Endodermal cell (in vitro differentiated cells): ENCODE data around the gene MAGEB3. TPM values are rescaled to one million over a fixed set of nuclear protein-coding genes. Genes with fewer than 3 reads are reported as not detected.

Source experiments
- DNase-seq: peaks from one replicate; pipeline ENCODE4 v3.0.0-alpha.2; 2017
- H3K27ac ChIP-seq: 2 replicates; pipeline ENCODE4 v1.5.1; 2013; ENCODE audit warnings: mild to moderate bottlenecking, low read depth, low read length, moderate library complexity
- H3K27me3 ChIP-seq: 2 replicates; pipeline ENCODE4 v1.6.1; 2013; ENCODE audit warnings: mild to moderate bottlenecking, low read length, moderate library complexity; ENCODE audit not compliant: insufficient read depth, control insufficient read depth, poor library complexity, severe bottlenecking
- H3K36me3 ChIP-seq: 2 replicates; pipeline ENCODE4 v1.7.0; 2013; ENCODE audit warnings: mild to moderate bottlenecking, low read length, moderate library complexity; ENCODE audit not compliant: control insufficient read depth, insufficient read depth
- H3K4me1 ChIP-seq: one replicate; pipeline ENCODE4 v1.7.0; 2013; ENCODE audit warnings: low read length; ENCODE audit not compliant: control insufficient read depth, insufficient read depth
- H3K4me3 ChIP-seq: 2 replicates; pipeline ENCODE4 v1.5.1; 2013; ENCODE audit warnings: mild to moderate bottlenecking, low read length, moderate library complexity
- H3K9ac ChIP-seq: 2 replicates; pipeline ENCODE4 v1.6.1; 2013; ENCODE audit warnings: mild to moderate bottlenecking, low read length, moderate library complexity; ENCODE audit not compliant: poor library complexity, severe bottlenecking; ENCODE audit errors: extremely low read depth
- H3K9me3 ChIP-seq: 2 replicates; pipeline ENCODE4 v1.6.1; 2013; ENCODE audit warnings: mild to moderate bottlenecking, low read length, moderate library complexity; ENCODE audit not compliant: control insufficient read depth
- H3K27ac Mint-ChIP-seq: 2 replicates; pipeline ENCODE4 v1.8.0; 2020; ENCODE audit warnings: mixed read lengths
- H3K27me3 Mint-ChIP-seq: 2 replicates; pipeline ENCODE4 v1.8.0; 2021; ENCODE audit warnings: mild to moderate bottlenecking, mixed read lengths; ENCODE audit not compliant: insufficient read depth
- H3K36me3 Mint-ChIP-seq: 2 replicates; pipeline ENCODE4 v1.8.0; 2020; ENCODE audit warnings: low read depth, mixed read lengths
- H3K4me1 Mint-ChIP-seq: 2 replicates; pipeline ENCODE4 v1.8.0; 2020; ENCODE audit warnings: mixed read lengths
- H3K4me3 Mint-ChIP-seq: 2 replicates; pipeline ENCODE4 v1.8.0; 2020; ENCODE audit warnings: mild to moderate bottlenecking, moderate library complexity, mixed read lengths
- H3K9me3 Mint-ChIP-seq: 2 replicates; pipeline ENCODE4 v1.8.0; 2020; ENCODE audit warnings: mild to moderate bottlenecking, mixed read lengths
- WGBS, 2 experiments: methylation state at CpG; one replicate each; pipeline versions ENCODE4 v1.1.5 to v1.1.7; 2013; ENCODE audit warnings: missing lambda C conversion rate in 2 of 2, mixed read lengths in 1 of 2; ENCODE audit not compliant: insufficient coverage in 1 of 2, insufficient read length in 1 of 2; 5-methylcytosine and 5-hydroxymethylcytosine counted together
- total RNA-seq, 2 donors: library from RNA; stranded (reverse); fragmentation: NEBNext Ultra II Directional in 1 of 2; extraction: Animal tissue kit (Norgen Biotek cat#: 25700) in 1 of 2; gene quantifications; 2 replicates in 1 of 2; 3 replicates in 1 of 2; pipeline ENCODE4 v1.2.1, GENCODE V29; 2021
- TF ChIP-seq, protein P1 (sequence below): fragments of 200-600 bp; sonication (generic); conservative IDR thresholded peaks from 2 replicates; pipeline ENCODE4 v1.5.0; 2021; ENCODE audit warnings: antibody characterized with exemption, mild to moderate bottlenecking

Gene MAGEB3
- total RNA-seq, 2 donors from 2014 or later, result not detected

DNA sequence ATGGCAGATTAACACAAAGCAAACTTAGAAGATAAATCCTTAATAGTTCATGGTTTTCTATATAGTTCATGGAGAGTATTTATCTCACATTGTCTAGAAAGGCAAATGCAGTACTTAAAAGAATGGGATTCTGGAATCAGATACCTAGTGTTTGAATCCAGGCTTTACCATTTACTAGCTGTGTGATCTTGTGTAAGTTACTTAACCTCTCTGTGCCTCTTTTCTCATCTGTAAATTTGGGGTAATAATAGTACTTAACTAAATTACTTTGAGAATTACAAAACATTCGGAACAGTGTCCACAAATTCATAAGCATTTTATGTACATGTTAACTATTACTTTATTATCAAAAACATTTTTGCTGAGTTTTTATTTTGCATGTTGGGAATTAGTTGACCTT, 32.3 kb downstream of the MAGEB3 start:
- no peaks in the 10 kb centered on the region for H3K4me1 ChIP-seq
- H3K9ac ChIP-seq, result no peak overlapping the region
- TF ChIP-seq, protein P1, sequence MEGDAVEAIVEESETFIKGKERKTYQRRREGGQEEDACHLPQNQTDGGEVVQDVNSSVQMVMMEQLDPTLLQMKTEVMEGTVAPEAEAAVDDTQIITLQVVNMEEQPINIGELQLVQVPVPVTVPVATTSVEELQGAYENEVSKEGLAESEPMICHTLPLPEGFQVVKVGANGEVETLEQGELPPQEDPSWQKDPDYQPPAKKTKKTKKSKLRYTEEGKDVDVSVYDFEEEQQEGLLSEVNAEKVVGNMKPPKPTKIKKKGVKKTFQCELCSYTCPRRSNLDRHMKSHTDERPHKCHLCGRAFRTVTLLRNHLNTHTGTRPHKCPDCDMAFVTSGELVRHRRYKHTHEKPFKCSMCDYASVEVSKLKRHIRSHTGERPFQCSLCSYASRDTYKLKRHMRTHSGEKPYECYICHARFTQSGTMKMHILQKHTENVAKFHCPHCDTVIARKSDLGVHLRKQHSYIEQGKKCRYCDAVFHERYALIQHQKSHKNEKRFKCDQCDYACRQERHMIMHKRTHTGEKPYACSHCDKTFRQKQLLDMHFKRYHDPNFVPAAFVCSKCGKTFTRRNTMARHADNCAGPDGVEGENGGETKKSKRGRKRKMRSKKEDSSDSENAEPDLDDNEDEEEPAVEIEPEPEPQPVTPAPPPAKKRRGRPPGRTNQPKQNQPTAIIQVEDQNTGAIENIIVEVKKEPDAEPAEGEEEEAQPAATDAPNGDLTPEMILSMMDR, result no peak
- H3K4me1 Mint-ChIP-seq, result peaks cover 7% of the 10 kb centered on the region
- DNase-seq, result no peak
- peaks cover 1% of the 10 kb centered on the region for H3K27me3 Mint-ChIP-seq
- H3K9me3 ChIP-seq, result peaks cover 9% of the 10 kb centered on the region
- H3K4me3 ChIP-seq, result no peak overlapping the region
- H3K27me3 ChIP-seq, result no peaks in the 10 kb centered on the region
- H3K27ac ChIP-seq, result no peak overlapping the region
- H3K4me3 Mint-ChIP-seq, result no peak overlapping the region
- no peaks in the 10 kb centered on the region for H3K36me3 Mint-ChIP-seq
- no CpG with 5 or more reads among the region's 1 CpG for WGBS, 2 experiments
- H3K36me3 ChIP-seq, result no peaks in the 10 kb centered on the region
- peaks cover 6% of the 10 kb centered on the region for H3K9me3 Mint-ChIP-seq
- no peak overlapping the region for H3K27ac Mint-ChIP-seq

DNA sequence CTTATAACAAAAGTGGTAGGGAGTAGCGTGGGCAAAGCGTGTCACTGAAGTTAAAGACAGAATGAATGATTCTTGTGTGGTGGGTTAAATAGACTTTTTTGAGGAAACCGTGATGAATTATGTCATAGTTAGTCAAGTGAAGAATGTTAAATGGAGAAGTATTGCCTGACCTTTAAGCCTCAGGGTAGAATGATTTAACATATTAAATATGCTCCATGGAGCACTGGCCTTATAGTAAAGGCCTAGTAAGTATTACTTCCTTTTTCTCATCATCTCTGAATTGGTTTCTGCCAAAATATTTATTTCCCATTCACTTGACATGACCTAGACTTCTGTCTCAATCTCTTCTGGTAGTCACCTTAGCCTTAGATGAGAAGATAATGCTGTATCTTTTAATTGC, 40.2 kb downstream of the MAGEB3 start:
- no peaks in the 10 kb centered on the region for H3K36me3 Mint-ChIP-seq
- no peak for DNase-seq
- H3K4me3 Mint-ChIP-seq, result no peak overlapping the region

DNA sequence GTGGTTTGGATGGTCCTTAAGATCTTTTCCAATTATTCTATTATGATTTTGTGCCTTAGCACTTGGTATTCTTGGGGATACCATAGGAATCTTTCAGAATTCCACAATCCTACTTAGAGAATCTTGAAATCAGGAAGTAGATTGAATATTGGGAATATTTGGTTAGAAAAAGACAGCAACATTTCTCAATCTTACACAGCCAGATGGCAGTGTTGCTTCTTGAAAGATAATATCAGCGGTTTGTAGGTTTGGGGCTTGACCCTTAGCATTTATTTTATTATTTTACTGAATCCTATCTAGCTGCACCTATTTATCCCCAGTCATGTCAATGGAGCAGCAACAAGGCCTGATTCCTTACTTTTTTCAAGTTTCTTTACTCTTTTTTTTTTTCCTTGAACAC, 45.0 kb downstream of the MAGEB3 start:
- Histone ChIP-seq H3K27ac (no peak overlapping the region), H3K9me3 (no peaks in the 10 kb centered on the region), H3K4me3 (no peak overlapping the region), H3K9ac (no peak overlapping the region), H3K27me3 (no peaks in the 10 kb centered on the region), H3K4me1 (no peaks in the 10 kb centered on the region), H3K36me3 (no peaks in the 10 kb centered on the region)
- TF ChIP-seq, protein P1, result peak; percentile 76
- no peak overlapping the region for H3K4me3 Mint-ChIP-seq
- no peak for DNase-seq
- no peak overlapping the region for H3K27ac Mint-ChIP-seq
- no peaks in the 10 kb centered on the region for H3K27me3 Mint-ChIP-seq
- peaks cover 3% of the 10 kb centered on the region for H3K9me3 Mint-ChIP-seq
- H3K4me1 Mint-ChIP-seq, result peaks cover 13% of the 10 kb centered on the region
- no peaks in the 10 kb centered on the region for H3K36me3 Mint-ChIP-seq
- 40% methylated on average over 1 of the region's 1 CpG; no CpG with 5 or more reads in 1 of the 2 experiments for whole genome bisulfite sequencing, 2 experiments

More for the DNA sequence above, 40.2 kb downstream of the MAGEB3 start:
- H3K27ac ChIP-seq, result no peak overlapping the region
- H3K27me3 Mint-ChIP-seq, result no peaks in the 10 kb centered on the region
- 93% methylated on average over 3 of the region's 3 CpGs; no CpG with 5 or more reads in 1 of the 2 experiments for WGBS, 2 experiments
- H3K4me3 ChIP-seq, result no peak overlapping the region
- no peak overlapping the region for H3K27ac Mint-ChIP-seq
- peaks cover 6% of the 10 kb centered on the region for H3K4me1 Mint-ChIP-seq
- no peaks in the 10 kb centered on the region for H3K36me3 ChIP-seq
- TF ChIP-seq, protein P1, result no peak
- H3K27me3 ChIP-seq, result no peaks in the 10 kb centered on the region
- H3K9me3 ChIP-seq, result no peaks in the 10 kb centered on the region
- H3K9ac ChIP-seq, result no peak overlapping the region
- H3K9me3 Mint-ChIP-seq, result peaks cover 5% of the 10 kb centered on the region
- H3K4me1 ChIP-seq, result no peaks in the 10 kb centered on the region
